Activated CD4-positive, alpha-beta T cell treated with anti-CD3 and anti-CD28 coated beads, Interleukin-2, amount 50 U/mL, for 48 hours (primary cell): Measurements from ENCODE around the gene CFAP46.

Source experiments
- DNase-seq, 2 experiments: peaks; one replicate each; pipeline ENCODE4 v3.0.0-alpha.2; 2020

CFAP46 gene

DNA sequence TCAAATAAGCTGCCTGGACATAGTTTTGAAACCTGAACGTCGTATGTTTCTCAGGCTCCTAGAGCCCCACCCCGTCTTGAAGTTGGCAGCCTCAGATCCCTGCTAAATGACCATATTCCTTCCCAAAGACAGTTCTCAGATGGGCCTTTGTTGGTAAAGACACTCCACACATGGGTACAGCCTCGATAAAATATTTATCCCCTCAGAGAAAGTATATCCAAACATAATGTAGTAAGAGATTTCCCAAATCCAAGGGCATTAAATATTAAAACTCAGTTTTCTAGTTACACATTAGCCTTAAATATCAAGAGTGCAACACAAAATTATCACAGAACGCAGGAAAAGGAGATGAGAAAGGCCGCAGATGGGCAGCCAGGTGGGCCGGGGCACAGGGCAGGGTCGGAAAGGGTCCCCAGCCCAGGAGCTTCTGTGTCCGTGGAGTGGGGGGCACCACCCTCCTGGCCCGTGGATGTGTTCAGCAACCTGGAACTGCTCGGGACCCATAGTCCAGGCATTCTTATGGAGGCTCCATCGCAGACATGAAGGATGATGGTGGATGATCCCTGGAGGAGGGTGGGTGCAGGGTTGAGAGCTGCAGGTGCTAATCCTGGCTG lies 1.5 kb upstream of the CFAP46 start:
- DNase-seq, result no peak

- no peak for DNase-seq
These were observed 854 bp upstream of the CFAP46 start for GRCh38 chr10:132943058-132943790.

DNA sequence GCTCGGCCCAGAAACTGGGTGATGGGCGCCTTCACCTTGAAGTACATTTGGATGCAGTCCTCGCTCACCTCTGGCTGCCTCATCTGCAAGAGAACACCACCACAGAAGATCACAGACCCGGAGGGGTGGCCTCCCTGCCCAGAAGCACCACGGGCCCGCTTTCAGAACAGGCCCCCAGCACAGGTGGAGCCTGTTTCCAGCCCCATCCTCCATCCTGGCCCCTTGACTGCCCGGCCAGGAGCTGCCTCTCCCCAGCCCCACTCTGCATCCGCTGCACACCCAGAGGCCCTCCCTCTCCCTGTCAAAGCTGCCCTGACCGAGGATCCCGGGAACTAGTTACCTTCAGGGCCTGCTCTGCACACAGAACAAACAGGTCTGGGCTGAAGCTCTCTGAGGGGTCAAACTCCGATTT lies 724 bp downstream of the CFAP46 start:
- no peak for DNase-seq

DNA sequence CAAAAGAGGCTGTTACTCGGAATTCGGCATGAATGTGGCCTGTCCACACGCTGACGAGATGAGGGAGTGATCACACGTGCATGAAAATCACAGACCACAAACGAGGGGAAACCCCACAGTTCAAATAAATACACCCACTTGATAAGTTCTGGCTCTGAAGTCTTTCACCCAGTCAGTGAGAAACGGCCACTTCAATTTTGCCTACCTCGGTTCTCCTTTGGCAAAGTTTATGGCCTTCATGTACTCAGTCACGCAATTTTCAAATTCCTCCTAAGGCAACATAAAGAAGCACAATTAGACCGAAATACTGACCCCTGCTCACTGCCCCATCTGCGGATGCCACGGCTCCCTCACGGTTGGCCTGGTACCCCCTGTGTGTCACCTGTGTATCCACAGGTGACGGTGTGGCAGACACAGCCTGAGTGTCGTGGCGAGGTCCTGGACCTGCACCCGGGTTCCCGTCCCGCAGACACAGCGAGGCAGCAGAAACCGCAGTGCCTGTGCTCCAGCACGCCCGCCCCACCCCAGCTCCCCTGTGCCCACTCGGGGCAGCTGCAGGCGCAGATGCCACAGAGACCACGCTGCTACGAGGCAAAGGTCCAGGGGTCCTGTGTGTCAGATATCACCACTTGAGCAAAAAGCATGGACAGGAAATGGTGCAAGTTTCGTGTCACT lies 1.4 kb downstream of the CFAP46 start:
- DNase-seq, result no peak

- DNase-seq, result peak; percentile 65 to 66
These were observed 2.2 kb downstream of the CFAP46 start for GRCh38 chr10:132939957-132940790.

DNA sequence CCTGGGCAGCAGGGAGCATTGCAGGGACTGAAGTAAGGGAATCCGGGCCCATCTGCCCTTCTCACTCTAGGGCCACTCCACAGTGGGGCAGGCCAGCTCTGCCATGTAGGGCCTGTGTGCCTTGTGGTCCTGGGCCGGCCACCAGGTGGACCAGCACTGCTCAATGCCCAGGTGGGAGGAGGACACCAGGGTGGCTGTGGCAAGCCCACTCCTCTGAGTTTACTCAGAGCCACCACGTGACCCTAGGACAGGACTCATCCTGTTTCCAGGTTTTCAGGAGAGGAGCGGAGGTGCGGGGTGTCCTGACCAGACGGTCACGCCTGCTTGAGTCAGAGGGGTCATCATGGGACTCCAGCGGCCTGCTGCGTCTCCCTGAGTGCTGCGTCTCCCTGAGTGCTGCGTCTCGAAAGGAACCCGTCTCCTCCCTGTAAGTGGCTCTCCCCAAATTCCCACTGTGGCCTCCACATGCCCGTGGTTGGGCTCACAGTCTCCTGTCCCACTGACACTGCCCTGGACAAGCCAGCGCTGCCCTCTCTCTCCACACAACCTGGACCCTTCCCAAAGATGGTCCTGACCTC lies 2.9 kb downstream of the CFAP46 start:
- DNase-seq, result no peak

- peak; percentile 21 to 44 for DNase-seq
These were observed 3.7 kb downstream of the CFAP46 start for GRCh38 chr10:132938472-132939339.

DNA sequence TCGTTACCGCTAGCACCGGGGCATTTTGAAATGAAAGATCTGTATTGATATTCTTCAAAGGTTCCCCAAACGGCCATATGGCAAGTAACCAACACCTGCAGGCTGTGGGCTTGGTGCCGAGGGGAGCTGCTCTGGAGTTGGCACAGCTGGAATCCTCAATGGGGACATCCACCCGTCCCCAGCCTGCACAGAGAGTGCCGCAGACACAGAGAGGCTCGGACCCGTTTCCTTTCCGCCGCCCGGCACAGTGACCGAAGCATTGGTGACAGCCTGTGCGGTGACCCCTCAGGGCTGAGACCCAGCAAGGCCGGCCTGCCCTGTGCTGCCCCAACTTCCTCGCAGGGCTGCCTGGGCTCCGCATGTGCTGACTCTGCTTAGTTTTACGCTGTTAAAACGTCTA lies 4.5 kb downstream of the CFAP46 start:
- DNase-seq, result no peak

DNA sequence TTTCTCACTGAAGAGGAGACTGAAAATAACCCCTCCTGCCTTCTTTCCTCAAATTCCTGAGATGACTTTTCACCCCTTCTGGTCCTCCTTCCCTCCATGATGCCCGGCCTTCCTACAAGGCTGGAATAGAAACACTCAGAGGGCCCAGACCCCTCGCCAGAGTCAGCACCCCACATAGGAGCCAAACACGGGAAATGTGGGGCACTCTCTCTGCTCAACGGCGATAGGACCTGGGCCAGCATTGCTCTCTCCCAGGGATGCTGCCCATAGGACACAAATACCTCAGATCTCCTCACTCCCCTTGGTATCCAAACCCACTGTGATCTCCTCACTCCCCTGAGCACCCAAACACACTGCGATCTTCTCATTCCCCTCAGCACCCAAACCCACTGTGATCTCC lies 7.4 kb downstream of the CFAP46 start:
- no peak for DNase-seq

DNA sequence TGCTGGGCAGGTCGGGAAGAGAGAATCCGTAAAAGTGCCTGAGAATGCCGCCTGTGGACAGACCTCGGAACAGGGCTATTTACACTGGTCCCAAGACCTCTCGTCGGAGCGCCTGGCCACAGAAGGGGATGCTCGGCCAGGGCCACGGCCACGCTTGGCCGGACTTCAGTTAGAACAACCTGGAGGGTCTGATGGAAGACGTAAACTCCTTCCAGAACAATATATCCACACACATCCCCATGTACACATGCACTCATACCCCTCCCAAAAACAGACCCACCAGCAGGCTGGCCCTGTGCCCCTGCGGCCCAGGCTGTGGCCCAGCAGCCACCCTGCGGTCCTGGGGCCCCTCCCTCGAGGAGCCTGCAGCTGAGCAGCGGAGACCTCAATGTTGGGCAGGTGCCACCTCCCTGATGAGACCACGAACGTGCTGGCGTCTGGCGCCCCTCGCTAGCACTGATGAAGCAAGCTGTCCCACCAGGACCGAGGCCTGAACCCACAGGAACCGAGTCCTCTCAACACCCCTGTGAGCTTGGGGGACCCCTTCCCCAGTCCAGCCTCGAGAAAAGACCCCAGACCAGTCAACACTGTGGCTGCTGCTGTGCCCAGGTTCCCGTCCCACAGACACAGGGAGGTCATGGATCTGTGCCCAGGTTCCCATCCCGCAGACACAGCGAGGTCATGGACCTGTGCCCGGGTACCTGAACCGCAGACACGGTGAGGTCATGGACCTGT lies 8.9 kb downstream of the CFAP46 start:
- no peak for DNase-seq

DNA sequence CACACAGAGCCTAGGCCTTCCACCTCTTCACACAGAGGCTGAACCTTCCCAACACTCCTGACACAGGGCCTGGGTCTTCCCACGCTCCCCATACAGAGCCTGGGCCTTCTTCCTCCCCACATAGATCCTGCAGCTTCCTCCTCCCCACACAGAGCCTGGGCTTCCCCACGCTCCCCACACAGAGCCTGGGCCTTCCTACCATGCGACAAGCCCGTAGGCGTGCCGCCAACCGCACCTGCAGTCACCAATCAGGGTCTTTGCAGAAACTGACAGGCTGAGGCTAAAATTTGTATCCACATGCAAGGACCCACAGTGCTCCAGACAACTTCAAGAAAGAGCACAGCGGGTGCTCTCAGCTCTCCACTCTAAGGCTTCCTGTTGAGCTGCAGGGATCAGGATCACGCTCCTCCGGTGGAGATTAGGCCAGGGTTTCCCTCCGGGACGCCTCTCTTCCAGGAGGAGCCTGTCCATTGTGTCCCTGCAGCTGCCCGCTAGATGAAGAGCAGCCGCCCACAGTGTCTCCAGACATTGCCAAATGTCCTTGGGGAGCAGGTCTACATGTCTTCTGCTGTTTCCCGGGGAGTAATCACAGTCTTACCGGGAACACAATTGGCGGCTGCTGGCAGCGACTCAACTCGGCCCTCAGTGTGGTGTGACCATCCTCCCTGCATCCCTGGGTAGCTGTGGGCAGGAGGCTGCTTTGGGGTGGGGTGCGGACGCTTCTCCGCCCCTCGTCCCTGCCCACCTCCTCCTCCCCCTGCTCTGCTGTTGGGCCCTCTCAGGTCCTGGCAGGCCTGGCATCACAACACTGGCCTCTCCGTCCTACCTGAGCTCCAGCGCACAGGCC lies 9.7 kb downstream of the CFAP46 start:
- no peak for DNase-seq

DNA sequence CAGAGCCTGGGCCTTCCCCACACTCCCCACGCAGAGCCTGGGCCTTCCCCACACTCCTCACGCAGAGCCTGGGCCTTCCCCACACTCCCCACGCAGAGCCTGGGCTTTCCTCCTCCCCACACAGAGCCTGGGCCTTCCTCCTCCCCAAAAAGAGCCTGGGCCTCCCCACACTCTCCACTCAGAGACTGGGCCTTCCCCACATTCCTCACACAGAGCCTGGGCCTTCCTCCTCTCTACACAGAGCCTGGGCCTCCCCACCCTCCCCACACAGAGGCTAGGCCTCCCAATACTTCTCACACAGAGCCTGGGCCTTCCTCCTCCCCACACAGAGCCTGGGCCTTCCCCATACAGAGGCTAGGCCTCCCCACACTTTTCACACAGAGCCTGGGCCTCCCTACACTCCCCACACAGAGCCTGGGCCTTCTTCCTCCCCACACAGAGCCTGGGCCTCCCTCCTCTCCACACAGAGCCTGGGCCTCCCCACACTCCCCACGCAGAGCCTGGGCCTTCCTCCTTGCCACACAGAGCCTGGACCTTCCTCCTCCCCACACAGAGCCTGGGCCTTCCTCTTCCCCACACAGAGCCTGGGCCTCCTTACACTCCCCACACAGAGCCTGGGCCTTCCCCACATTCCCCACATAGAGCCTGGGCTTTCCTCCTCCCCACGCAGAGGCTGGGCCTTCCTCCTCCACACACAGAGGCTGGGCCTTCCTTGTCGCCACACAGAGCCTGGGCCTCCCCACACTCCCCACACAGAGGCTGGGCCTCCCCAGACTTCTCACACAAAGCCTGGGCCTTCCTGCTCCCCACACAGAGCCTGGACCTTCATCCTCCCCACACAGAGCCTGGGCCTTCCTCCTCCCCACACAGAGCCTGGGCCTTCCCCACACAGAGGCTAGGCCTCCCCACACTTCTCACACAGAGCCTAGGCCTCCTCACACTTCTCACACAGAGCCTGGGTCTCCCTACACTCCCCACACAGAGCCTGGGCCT lies 10.8 kb downstream of the CFAP46 start:
- peak; percentile 28 to 37 for DNase-seq

GRCh38 chr10:132930701-132931100 lies 11.7 kb downstream of the CFAP46 start:
- DNase-seq, result peak; percentile 19 to 34

GRCh38 chr10:132929953-132930548 lies 12.3 kb downstream of the CFAP46 start:
- peak; percentile 6 to 23 for DNase-seq

GRCh38 chr10:132929480-132929879 lies 12.9 kb downstream of the CFAP46 start:
- DNase-seq, result no peak

- DNase-seq, result no peak
These were observed 14.1 kb downstream of the CFAP46 start for GRCh38 chr10:132928261-132928660.

- DNase-seq, result no peak
These were observed 14.5 kb downstream of the CFAP46 start for GRCh38 chr10:132927824-132928223.
